Left hindlimb (tissue), 1 donor: ENCODE data around the gene RHPN2.

Experiments used
- DNase-seq: peaks from one replicate; pipeline ENCODE4 v3.0.0-alpha.2; 2018

The RHPN2 gene

GRCh38 chr19:33064792-33065550, at the start of gene RHPN2:
TSS of gene RHPN2 (minus strand) at chr19:33064888. CDS start at chr19:33064852, 36 bp downstream.
- DNase-seq: peak; percentile 74

GRCh38 chr19:33114312-33114711, 49.6 kb upstream of the RHPN2 start:
- no peak for DNase-seq

GRCh38 chr19:33111587-33111986, 46.9 kb upstream of the RHPN2 start:
- DNase-seq: no peak

- no peak for DNase-seq
Observed at GRCh38 chr19:33110137-33110910, 45.6 kb upstream of the RHPN2 start.

GRCh38 chr19:33108161-33108560, 43.5 kb upstream of the RHPN2 start:
- DNase-seq: no peak

- no peak for DNase-seq
Observed at GRCh38 chr19:33102893-33103292, 38.2 kb upstream of the RHPN2 start.

- DNase-seq: no peak
Observed at GRCh38 chr19:33100894-33101644, 36.4 kb upstream of the RHPN2 start.

- DNase-seq: no peak
Observed at GRCh38 chr19:33098055-33098534, 33.4 kb upstream of the RHPN2 start.

- no peak for DNase-seq
Observed at GRCh38 chr19:33096005-33096404, 31.3 kb upstream of the RHPN2 start.

- no peak for DNase-seq
Observed at GRCh38 chr19:33094436-33095067, 29.9 kb upstream of the RHPN2 start.

- no peak for DNase-seq
Observed at GRCh38 chr19:33093420-33094210, 28.9 kb upstream of the RHPN2 start.

- no peak for DNase-seq
Observed at GRCh38 chr19:33090179-33090578, 25.5 kb upstream of the RHPN2 start.

- DNase-seq: no peak
Observed at GRCh38 chr19:33089010-33089409, 24.3 kb upstream of the RHPN2 start.

GRCh38 chr19:33086955-33087354, 22.3 kb upstream of the RHPN2 start:
- no peak for DNase-seq

- no peak for DNase-seq
Observed at GRCh38 chr19:33085570-33086128, 21.0 kb upstream of the RHPN2 start.

- DNase-seq: peak; percentile 93
Observed at GRCh38 chr19:33080761-33081681, 16.3 kb upstream of the RHPN2 start, which contains the start of gene GPATCH1. TSS of gene GPATCH1 (plus strand) at chr19:33081181. CDS start at chr19:33081194, 13 bp downstream.

- DNase-seq: no peak
Observed at GRCh38 chr19:33075519-33075918, 10.8 kb upstream of the RHPN2 start.

GRCh38 chr19:33071887-33072286, 7.2 kb upstream of the RHPN2 start:
- no peak for DNase-seq

GRCh38 chr19:33067121-33067520, 2.4 kb upstream of the RHPN2 start:
- no peak for DNase-seq

- no peak for DNase-seq
Observed at GRCh38 chr19:33066543-33066942, 1.9 kb upstream of the RHPN2 start.

- DNase-seq: no peak
Observed at GRCh38 chr19:33064458-33064791, 263 bp downstream of the RHPN2 start.
